ENCODE results near the gene ERC2. TPM values are rescaled to one million over a fixed set of nuclear protein-coding genes. Genes with fewer than 3 reads are reported as not detected.

ERC2 gene
- total RNA-seq, 1 donor from 2014 or later = 0.65 TPM

- no peaks in the 10 kb centered on the region for H3K36me3 Mint-ChIP-seq (ENCODE audit: low read depth)
- peaks cover 16% of the 10 kb centered on the region for H3K4me1 Mint-ChIP-seq (ENCODE audit: low read depth)
- H3K9me3 Mint-ChIP-seq (ENCODE audit: low read depth) = no peaks in the 10 kb centered on the region
- no peak for DNase-seq (ENCODE audit: low spot score)
- H3K4me3 Mint-ChIP-seq (ENCODE audit: unreplicated experiment) = no peak overlapping the region
- TF ChIP-seq CTCF (IDR thresholded peaks at IDR 0.05) = no peak
- no peak overlapping the region for H3K27ac Mint-ChIP-seq (ENCODE audit: unreplicated experiment)
- H3K27me3 Mint-ChIP-seq (ENCODE audit: low read depth) = no peaks in the 10 kb centered on the region
Measured at GRCh38 chr3:55525436-55525835, 942.8 kb downstream of the ERC2 start.

- Mint-ChIP-seq H3K27ac (ENCODE audit: unreplicated experiment) (no peak overlapping the region), H3K9me3 (ENCODE audit: low read depth) (no peaks in the 10 kb centered on the region), H3K4me1 (ENCODE audit: low read depth) (peaks cover 16% of the 10 kb centered on the region), H3K4me3 (ENCODE audit: unreplicated experiment) (no peak overlapping the region), H3K36me3 (ENCODE audit: low read depth) (no peaks in the 10 kb centered on the region), H3K27me3 (ENCODE audit: low read depth) (no peaks in the 10 kb centered on the region)
- TF ChIP-seq CTCF (IDR thresholded peaks at IDR 0.05) = peak; percentile 56
- DNase-seq (ENCODE audit: low spot score) = no peak
Measured at GRCh38 chr3:55524565-55525244, 943.6 kb downstream of the ERC2 start.

GRCh38 chr3:55523471-55523870, 944.8 kb downstream of the ERC2 start:
- H3K36me3 Mint-ChIP-seq (ENCODE audit: low read depth) = no peaks in the 10 kb centered on the region
- H3K27me3 Mint-ChIP-seq (ENCODE audit: low read depth) = no peaks in the 10 kb centered on the region
- no peak for TF ChIP-seq CTCF (IDR thresholded peaks at IDR 0.05)
- H3K27ac Mint-ChIP-seq (ENCODE audit: unreplicated experiment) = no peak overlapping the region
- H3K4me3 Mint-ChIP-seq (ENCODE audit: unreplicated experiment) = no peak overlapping the region
- peaks cover 25% of the 10 kb centered on the region for H3K4me1 Mint-ChIP-seq (ENCODE audit: low read depth)
- no peak for DNase-seq (ENCODE audit: low spot score)
- no peaks in the 10 kb centered on the region for H3K9me3 Mint-ChIP-seq (ENCODE audit: low read depth)

- TF ChIP-seq CTCF (IDR thresholded peaks at IDR 0.05) = no peak
- Mint-ChIP-seq H3K27ac (ENCODE audit: unreplicated experiment) (no peak overlapping the region), H3K4me3 (ENCODE audit: unreplicated experiment) (no peak overlapping the region), H3K36me3 (ENCODE audit: low read depth) (no peaks in the 10 kb centered on the region), H3K4me1 (ENCODE audit: low read depth) (peaks cover 28% of the 10 kb centered on the region), H3K9me3 (ENCODE audit: low read depth) (no peaks in the 10 kb centered on the region), H3K27me3 (ENCODE audit: low read depth) (no peaks in the 10 kb centered on the region)
- no peak for DNase-seq (ENCODE audit: low spot score)
Measured at GRCh38 chr3:55521738-55522421, 946.4 kb downstream of the ERC2 start.

- no peak for DNase-seq (ENCODE audit: low spot score)
- no peak for TF ChIP-seq CTCF (IDR thresholded peaks at IDR 0.05)
- Mint-ChIP-seq H3K27ac (ENCODE audit: unreplicated experiment) (no peak overlapping the region), H3K36me3 (ENCODE audit: low read depth) (no peaks in the 10 kb centered on the region), H3K4me1 (ENCODE audit: low read depth) (peaks cover 28% of the 10 kb centered on the region), H3K9me3 (ENCODE audit: low read depth) (no peaks in the 10 kb centered on the region), H3K27me3 (ENCODE audit: low read depth) (no peaks in the 10 kb centered on the region), H3K4me3 (ENCODE audit: unreplicated experiment) (no peak overlapping the region)
Measured at GRCh38 chr3:55521064-55521737, 947.1 kb downstream of the ERC2 start.

Data from chondrocyte (in vitro differentiated cells).